ENCODE results near the gene NHLRC2.
"Not testable (repeated sequence)": the region's sequence is repeated elsewhere in the genome, so short reads cannot be mapped to it uniquely, and the experiment has no call there.

NHLRC2 gene

DNA sequence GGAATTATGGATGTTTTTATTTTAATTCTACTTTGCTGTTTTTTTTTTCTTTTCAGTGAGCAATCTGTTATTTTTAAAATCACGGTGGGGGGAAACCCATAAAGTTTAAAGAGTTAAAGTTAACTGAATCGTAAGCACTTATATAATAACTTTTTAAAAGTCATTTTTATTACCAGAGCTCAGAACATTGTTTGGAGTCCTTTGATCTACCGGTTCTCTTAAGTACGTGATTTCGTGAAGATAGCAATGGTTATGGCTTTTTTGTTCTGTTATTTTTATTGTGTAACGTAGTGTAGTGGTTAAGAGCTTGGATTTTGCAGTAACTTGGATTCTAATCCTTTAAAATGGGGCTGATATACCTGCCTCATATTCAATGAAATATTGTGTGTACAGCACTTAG lies 57.4 kb downstream of the NHLRC2 start:
- DNase-seq, result no peak

DNA sequence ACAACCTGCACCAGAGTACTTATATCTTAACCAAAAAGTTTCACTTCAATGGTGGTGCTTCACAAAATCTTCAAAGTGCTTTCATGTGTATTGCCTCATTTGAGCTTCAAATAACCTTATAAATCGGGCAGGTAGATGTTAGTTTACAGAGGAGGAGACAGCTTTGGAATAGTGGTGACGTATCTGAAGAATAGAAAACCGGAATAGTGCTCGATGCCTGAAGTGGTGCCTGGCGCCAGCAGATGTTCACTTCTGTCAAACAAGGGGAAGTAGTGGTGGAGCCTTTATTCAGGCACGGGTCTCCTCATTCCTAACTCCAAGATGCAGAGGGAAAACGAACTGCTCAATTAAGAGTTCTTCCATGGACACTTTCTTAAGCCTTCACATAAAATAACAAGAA lies 58.1 kb downstream of the NHLRC2 start:
- no peak for DNase-seq

DNA sequence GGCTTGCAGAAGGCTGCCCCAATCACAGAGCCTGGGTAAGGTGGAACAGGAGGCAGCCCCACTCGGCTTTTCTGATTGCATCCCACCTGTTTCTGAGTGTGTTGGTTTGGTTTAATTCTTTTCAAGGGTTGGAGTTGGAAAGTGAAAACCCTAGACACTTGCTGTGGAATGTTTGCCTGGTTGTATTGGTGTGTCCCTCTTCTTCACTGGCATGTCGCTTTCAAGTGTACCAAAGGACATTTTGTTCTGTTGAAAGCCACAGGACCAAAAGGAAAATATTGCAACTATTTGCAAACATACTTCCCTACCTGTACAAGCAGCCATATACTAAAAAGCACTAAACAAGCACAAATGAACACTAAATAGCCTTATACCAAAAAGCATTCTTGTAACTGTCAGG lies 60.5 kb downstream of the NHLRC2 start:
- no peak for DNase-seq

DNA sequence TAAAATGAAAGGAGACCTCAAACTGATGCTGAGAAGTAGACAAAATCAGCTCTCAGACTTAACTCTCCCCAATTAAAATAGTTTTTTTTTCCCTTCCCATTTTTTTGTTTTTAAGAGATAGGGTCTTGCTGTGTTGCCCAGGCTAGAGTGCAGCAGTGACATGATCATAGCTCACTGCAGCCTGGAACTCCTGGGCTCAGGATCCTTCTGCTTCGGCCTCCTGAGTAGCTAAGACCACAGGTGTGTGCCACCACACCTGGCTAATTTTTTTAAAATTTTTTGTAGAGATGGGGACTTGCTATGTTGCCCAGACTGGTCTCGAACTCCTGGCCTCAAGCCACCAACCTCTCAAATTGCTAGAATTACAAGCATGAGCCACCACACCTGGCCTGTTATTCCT lies 61.1 kb downstream of the NHLRC2 start:
- DNase-seq, result no peak

DNA sequence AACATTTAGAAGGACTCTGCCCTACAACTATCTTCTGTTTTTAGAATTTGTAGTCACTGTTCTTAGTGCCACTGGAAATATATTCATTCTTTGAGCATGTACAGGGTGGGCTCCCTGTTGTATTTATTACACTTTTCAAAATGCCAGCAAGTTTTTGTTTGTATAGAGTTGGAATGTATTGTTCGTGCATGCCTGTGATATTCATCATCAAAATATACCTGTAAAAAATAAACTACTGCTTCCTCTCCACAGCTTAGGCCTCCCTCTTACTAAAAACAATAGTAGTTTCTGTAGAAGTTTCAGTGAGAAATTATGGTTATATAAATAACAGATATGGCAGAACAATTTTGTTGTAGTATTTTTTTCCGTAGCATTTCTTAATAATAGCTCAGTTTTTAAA lies 61.6 kb downstream of the NHLRC2 start:
- DNase-seq, result no peak

DNA sequence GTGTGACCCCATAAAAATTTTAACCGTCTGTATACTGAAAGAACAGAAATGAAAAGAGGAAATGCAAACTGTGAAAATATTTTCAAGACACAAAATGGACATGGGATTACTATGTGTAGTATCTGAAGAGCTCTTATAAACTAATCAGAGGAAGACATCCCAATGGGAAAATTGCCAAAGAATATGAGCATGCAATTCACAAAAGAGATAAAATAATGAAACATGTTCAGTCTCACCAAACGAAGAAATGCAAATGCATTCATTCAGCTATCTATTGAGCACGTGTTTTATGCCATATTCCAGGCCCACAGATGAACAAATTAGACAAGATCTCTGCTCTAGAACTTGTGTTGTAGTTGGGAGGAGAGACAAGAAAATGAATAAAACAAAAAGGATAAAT lies 63.2 kb downstream of the NHLRC2 start:
- DNase-seq, result no peak

DNA sequence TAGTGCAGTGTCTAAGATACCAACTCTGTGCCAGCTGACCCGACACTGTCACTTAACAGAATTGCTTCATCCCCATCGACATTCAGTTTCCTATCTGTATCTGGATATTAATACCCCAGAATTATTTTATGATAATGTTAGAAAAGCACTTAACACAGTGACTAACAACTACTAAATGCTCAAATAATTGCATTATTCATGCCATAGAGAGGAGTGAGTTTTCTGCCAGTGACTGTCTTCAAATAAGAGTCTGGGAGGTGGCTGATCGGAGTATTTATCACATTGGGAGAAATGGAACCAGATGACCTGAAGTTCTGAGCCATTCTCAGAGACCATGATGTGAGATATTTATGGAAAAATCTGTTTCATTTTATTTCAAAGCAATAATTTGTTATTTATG lies 65.7 kb downstream of the NHLRC2 start:
- no peak for DNase-seq

DNA sequence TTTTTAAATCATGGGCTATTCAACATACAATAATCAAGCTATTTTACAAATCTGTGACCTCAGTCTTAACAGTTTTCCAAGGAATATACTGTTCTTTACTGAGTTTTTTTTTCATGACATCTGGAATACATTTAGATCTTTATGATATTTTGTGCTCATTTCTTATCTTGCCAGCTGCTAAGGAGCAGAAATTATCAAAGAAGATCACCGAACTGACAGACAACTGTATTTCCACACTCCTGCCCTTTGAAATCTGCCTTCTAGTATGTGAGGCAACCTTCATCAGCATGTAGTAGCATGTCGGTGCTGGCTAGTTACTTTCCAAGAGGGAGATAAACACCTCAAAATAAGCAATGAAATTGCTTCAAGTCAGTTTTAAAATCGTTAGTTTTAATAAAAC lies 66.4 kb downstream of the NHLRC2 start:
- DNase-seq, result no peak

DNA sequence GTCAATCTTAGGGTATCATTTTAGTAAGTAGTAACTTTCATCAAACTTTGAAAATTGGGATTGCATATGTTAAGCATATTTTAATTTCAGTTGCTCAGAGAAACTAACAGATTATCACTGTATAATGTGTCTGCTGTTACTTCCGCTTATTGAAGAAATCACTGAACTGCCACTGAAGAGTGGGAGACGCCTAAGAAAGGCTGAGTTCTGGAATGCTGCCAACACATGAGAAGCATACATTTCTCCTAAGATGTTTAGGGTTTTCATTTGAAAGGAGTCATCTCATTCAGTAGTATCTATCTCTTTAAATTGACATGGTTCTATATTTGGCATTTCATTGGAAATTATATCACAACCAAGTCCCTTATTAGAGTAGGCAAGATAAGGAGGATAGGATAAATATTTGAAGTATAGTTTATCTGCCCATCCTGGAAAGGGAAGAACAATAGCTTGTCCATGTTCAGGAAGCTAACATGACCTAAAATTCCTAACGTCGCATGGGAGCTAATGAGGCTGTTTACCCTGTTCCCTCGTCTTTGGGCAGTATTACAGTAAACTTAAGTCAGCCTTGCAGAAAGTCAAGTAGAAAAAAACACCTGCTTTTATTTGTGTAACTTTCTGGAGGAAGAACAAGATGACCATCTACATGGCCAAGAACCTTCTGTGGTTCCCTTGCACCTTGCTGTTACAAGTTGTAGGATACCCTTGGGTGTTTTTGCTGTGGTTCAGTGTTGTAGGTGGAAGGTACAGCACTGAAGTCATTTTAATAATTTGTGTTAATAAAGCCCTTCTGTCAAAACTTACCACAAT lies 67.3 kb downstream of the NHLRC2 start:
- no peak for DNase-seq

DNA sequence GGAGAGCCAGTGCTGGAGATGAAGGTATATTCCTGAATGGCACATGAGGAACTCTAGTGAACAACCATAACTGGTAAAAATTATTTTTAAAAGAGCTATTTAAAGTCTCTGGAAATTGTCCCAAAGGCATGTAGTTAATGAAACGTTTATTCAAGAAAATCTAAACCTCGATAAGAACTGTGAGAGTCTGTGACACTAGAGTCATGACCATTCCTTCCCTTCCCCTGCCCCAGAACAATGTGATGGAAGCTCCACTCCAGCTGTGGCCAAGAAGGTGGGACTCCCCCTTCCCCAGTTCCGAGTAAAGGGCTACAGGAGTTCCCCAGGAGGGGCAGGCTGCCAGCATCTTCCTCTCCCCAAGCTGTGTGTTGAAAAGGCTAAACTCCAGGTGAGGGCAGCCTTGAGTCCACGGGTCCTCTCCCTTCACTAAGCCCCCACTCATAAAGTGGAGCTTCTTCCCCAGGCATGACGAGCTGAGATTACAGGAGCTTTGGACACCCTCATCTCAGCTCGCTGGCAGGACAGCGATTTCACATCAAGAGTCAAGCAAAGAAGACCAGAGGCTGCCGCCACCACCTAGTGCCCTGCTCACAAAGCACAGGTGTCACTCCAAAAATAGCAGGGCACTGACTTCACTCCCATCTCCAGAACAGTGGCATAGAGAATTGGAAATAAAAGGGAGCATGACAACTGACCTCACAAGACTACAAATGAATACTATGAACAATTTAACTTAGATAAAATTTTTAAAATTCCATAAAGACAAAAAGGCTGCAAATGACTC lies 68.5 kb downstream of the NHLRC2 start:
- no peak for DNase-seq

DNA sequence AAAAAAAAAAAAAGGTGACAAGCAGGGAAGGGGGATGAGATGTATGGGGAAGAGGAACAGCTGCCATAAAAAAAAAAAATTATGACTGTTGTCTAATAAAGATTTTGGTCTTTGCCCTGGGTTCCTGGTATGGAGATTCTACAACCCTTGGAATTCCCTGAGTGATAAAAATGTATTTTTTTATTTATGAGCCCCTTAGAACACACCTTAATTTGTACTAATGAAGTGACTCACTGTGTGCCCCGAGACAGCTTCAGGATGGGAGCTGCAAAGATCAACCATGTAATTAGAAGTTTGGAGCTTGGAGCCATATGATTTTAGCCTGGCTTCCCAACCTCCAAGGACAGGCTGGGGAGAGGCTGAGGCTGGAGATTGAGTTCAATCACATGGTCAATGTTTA lies 69.7 kb downstream of the NHLRC2 start:
- no peak for DNase-seq

DNA sequence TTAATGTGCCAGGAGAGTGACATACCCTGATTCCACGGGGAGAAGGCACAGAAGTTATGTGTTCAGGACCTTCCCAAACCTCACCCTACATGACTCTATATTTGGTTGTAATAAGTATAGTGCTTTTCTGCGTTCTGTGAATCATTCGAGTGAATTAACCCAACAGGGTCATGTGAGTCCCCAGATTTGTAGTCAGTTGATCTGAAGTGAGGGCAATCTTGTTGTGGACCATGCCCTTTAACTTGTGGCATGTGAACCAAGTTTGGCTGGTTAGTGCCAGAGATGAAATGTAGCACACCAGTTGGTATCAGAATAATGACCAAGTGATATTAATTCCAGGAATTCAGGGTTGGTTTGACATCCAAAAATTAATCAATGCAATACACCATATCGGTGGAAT lies 70.2 kb downstream of the NHLRC2 start:
- DNase-seq, result no peak

DNA sequence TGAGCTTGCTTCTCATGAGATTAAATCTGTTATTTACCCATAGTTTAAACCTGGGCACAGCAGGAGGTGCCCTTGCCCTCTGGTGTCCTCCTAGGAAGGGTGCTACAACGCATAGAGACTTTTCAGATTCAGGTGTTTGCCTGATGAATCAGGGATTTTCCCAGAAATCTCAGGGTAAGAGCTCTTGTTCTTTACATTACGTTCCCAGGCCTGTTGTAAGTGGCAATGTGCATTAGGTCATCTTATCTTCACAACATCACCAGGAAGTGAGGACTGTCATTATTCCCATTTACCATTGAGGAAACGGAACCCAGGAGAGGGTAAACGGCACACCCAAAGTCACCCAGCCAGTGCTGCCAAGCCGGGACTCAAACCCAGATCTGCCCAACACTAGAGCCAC lies 73.0 kb downstream of the NHLRC2 start:
- DNase-seq, result no peak

DNA sequence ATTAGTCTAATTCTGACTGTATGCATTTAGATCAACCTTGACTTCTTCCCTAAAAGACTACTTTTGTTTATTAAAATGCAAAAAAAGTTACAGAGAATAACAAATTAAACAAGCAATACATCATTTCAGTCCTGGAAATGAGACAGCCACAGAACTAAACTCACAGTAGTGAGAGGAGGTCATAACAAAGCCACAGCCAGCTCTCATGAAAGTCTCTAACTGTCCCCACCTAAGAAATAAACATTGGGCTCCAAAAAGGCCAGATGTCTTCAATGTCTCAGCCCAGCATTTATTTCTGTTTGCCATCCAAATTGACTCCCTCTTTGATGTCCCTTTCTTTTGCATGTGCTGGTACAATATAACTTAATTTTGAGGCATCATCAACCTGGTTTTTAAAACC lies 74.4 kb downstream of the NHLRC2 start:
- no peak for DNase-seq

DNA sequence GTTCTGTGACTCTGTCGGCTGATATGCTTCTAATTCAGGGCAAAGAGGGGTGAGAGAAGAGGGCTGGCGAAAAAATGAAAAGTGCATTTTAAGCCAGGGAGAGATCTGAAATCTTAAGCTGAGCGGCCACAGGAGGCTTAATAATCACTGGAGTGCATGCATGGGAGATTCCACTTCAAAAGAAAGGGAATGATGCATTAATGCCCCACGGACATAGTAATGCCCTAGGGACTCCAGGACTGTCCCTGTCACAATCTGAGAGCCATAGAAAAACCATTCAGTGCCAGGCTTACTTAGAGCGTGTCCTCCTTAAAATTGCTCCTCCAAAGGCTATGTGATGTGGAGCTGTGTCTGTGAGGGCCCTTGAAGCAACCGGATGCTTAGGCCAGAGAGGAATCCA lies 75.1 kb downstream of the NHLRC2 start:
- no peak for DNase-seq

DNA sequence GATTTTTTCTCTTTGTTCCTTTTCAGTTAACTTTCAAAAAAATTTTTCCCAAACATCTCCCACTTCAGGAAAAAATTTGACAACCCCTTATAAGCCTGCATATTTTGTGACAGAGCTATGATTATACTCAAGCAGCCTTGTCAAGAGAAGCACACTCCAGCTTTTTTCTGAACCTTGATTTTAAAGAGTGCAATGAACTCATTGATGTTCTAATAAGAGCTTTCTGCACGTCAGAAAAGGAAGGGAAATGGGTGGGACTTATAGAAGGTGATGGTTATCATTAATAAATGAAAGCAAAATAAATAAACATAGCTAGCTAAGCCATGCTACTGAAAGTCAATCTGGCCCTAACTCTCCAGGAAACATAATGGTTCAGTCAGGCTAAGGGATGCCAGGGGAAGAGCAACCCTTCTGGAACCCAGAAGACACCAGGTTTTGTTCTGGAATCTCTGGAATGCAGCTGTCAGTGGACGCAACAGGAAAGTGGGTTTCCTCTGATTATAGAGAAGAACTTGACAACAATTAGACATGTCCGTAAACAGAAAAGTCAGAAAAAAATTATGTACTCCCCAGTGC lies 76.1 kb downstream of the NHLRC2 start:
- DNase-seq, result no peak

DNA sequence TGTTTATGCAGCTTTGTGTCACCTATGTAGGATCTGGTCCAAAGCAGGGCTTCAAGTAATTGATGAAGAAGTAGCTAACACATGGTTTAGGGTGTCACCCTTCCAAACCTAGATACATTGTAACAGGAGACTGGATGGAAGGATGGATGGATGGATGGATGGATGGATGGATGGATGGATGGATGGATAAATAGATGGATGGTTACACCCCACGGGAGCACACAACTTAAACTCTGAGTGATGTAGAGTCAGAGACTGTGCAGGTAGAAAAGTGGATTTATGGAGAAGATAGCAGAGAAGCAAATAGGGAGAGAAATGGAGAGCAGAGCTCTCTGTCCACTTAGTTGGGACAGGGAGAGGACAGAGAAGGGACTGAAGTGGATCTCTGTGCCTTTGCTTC lies 78.4 kb downstream of the NHLRC2 start:
- no peak for DNase-seq

DNA sequence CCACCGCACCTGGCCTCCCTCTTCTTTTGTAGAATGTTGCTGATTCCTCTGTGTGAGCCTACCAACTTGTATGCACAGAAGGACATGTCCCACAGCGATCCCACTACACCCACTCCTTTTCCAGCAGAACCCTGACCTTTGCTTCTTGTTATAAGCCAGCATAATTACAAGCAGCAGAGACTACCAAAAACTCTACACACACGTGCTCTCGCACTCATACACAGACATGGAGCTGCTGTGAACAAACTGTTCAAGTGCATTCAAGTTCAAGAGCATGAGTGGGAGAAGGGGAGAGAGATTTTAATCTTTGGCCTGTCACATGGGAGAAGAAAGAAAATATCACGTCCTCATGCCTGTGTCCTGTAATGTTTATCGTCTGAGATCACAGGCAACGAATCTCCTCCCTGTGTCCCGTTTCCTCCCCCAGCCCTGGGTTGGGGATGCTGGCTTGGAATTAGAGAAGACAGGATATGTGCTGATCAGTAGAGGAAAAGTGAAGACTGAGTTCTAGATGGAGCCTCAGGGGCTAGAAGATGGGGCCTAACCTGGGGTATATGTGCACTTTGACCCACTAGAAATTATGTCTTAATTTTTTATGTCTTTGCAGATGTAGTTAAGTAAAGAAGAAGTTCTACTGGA lies 79.6 kb downstream of the NHLRC2 start:
- no peak for DNase-seq

DNA sequence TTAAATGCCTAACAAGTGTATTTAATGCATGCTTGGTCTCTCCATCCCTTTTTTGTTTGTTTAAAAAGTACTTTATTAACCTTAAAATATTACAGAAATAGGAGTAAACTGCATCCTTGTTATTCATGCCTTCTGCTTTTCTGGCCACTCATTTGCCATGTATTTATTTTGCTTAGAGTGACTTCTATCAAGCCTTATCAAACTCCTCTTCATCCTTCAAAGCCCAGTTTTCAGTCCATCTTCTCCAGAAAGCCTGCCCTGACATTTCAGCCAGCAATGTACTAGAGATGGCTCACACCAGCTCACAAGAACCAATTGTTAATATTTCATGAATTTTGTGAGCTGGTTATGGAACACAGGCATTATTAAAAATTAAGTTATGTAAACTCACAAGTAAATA lies 82.8 kb downstream of the NHLRC2 start:
- DNase-seq, result no peak

DNA sequence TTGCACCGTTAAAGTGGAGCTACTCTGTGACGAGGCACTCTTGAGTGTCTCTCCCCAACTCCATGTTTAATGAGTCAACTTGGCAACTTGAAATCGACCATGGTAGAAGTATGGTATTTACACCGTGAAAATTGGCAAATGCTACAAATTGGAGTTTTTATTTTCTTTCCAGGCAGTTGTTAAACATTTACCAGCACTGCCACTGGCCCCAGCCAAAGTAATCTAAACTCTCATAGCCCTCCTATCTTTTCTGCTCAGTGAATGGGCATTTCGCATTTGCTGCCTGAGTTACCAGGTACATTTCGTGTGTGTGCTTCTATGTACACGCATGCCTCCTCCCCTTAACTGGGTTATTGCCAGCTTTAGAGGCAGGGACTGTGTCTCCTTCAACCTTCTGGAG lies 83.3 kb downstream of the NHLRC2 start:
- no peak for DNase-seq

DNA sequence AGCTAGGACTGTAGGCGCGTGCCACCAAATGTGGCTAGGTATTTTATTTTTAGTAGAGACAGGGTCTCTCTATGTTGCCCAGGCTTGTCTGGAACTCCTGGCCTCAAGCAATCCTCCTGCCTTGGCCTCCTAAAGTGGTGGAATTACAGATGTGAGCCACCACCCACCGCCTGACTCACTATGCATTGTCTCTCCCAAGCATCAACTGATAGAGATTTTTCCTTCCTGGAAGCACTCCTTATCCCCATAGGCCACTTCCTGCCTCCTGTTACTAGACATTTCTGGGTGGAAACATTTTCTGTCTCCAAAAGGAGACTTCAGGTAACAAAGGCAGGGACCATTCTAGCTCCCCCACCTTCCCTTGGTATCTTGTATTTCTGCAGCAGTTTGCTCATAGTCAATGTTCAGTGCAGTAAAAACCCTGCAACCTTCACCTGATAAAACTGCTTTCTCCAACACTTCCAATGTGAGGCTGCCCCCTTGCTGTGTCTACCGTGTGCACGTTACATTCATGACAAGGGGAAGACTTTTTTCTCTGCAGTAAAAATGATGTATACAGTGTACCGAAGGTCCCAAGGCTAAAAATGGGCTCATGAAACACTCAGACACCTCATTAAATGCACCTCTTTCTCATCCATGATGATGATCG lies 84.9 kb downstream of the NHLRC2 start:
- no peak for DNase-seq

DNA sequence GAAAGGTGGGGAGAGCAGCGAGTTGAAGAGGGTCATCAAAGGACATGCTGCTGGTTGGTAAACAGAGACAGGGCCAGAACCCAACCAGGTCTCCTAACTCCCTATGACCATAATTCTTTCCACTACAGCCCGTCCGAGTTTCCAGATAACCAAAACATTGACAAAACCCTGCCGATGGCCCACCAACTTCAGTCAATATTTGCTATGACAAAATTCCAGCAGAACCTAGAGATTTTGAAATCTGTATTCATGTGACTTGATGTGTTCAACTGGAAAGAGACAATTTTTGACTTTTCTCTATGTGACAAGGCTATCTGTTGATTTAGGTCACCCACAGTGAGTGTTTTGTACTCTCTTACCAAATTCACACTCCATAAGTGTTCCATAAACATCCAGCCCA lies 86.7 kb downstream of the NHLRC2 start:
- DNase-seq, result no peak

DNA sequence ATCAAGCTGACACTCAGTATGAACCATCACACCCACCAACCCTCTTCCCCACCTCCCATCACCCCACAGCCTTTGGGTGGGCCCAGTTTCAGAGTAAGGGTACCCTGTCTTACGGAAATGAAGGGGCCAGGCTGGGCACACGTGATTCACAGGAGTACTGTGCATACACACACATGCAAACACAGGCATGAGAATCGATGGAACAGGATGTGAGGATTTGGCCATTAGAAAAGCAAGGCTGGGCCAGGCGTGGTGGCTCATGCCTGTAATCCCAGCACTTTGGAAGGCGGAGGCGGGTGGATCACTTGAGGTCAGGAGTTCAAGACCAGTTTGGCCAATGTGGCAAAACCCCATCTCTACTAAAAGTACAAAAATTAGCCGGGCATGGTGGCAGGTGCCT lies 88.7 kb downstream of the NHLRC2 start:
- DNase-seq, result not testable (repeated sequence)

All from SHP77 treated with DMSO at 0.1 percent for 48 hours (cell line).